Measurements from ENCODE around the gene CDH23.

CDH23 gene

DNA sequence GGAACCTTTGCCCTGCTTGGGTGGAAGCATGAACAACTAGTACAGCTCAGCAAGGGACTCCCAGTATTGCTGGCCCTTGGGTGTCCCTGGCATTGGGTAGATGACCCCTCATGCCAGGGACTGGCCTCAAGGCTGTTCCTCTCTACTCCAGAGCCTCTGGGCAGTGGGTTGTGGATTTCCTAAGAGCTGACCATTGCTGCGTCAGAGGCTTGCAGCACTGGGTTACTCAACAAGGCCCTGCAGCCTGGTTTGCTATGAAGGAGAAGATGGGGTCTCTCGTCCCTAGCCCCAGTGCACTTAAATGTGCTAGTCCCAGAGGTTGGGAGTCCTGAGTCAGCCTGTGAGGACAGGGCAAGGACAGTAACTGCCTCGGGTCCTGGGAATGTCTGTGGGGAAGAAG lies 374.1 kb downstream of the CDH23 start:
- no peak for TF ChIP-seq CTCF (IDR thresholded peaks at IDR 0.05; ENCODE audit: insufficient read depth, low read depth, low read length, missing control alignments)
- DNase-seq (ENCODE audit: low read depth) = no peak
- H3K4me3 ChIP-seq (ENCODE audit: low read length) = no peak overlapping the region

DNA sequence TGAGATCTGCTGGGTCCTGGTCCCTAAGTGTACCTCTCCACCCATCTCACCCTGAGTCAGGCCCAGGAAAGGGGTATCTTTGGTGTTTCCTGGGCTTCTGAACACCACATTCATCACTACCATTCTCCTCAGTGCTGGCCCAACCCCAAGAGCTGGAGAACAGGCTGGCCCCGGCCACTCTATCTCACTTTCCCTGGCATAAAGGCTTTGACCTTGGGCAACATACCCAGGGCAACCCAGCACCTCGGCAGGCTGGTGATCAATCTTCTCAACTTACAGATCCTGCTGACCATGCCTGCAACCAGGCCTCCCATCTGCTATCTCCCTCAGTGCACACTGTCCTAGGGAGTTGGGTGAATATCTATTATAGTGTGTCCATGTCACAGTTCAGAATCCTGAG lies 374.5 kb downstream of the CDH23 start:
- DNase-seq (ENCODE audit: low read depth) = no peak
- no peak overlapping the region for H3K4me3 ChIP-seq (ENCODE audit: low read length)
- no peak for TF ChIP-seq CTCF (IDR thresholded peaks at IDR 0.05; ENCODE audit: insufficient read depth, low read depth, low read length, missing control alignments)

DNA sequence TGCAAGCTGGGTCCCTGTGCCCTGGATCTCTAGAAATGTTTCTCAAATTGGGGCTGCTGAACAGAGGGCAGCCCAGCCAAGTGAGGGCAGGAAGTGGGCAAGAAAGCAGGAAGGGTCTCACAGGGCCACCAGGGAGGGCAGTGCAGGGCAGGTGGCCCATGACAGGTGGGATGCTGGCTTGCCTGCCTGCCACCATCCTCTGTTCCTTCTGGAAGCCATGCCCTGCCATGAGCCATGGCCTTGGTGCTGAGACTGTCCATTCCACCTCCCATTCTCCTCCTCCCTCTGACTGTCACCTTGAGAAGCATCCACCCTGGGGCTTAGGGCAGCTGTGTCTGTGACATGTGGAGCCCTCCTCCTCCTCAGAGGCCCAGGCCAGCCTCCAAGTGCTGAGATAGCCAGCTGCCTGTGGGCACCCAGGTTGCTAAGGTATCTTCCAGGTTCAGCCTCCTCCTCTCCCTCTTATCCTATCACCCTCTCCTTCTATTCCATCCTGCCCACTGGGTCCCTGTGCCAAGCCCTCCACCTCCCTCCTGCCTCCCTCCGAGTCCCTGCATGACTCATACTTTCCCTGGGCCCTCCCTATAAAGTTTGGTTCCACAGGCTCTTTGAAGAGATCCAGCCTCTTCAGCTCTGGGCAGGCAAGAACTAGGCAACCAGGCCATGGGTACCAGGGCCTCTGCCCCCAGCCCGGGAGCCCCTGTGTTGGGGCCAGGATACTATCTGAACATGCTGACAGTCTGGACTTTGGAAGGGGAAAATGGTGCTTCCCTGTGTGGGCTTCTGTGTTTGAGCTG lies 375.3 kb downstream of the CDH23 start:
- no peak overlapping the region for H3K4me3 ChIP-seq (ENCODE audit: low read length)
- peak; percentile 42 for DNase-seq (ENCODE audit: low read depth)
- no peak for TF ChIP-seq CTCF (IDR thresholded peaks at IDR 0.05; ENCODE audit: insufficient read depth, low read depth, low read length, missing control alignments)

- peak overlapping the region; percentile 45 for H3K4me3 ChIP-seq (ENCODE audit: low read length)
- no peak for TF ChIP-seq CTCF (IDR thresholded peaks at IDR 0.05; ENCODE audit: insufficient read depth, low read depth, low read length, missing control alignments)
- DNase-seq (ENCODE audit: low read depth) = no peak
Observed at GRCh38 chr10:71772832-71773220, 376.1 kb downstream of the CDH23 start.

- TF ChIP-seq CTCF (IDR thresholded peaks at IDR 0.05; ENCODE audit: insufficient read depth, low read depth, low read length, missing control alignments) = peak; percentile 45
Observed at GRCh38 chr10:71773221-71773971, 376.7 kb downstream of the CDH23 start, which contains the start of gene VSIR. VSIR (minus strand) TSS chr10:71773520; CDS start chr10:71773439, 81 bp downstream.

DNA sequence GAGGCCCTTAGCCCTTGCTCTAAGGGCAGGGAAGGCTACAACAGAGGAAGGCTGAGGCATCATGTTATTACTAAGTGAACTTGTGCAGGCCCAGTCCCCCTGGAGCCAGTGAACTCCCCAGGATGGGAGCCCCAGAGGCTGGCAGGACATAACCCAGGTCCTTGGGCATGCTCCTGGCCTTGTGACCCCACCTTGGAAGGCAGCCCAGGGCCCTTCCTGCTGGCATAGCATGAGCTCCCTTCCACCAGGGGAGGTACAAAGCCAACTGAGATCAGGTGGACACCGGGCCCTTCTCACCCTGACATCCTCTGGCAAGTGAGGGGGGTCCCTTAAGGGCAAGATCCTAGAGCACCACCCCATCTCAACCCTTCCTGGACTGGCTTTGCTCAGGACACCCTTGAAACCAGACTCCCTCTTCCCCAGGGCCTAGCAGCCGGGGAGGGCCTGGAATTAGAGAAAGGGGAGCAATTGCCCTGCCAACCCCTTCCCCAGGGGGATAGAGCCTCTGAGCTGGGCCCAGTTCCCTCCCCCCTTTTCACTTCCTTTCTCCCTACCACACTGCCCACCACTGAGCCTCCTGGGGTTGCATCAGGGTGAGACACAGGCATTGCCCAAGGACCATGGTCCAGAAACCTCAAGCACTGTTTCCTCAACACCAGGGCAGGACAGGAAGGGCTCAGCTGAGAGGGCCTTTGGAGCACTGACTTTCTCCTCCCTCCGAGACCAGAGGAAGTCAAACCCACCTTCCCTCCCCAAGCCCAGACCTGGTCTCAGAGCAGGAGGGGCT lies 378.4 kb downstream of the CDH23 start:
- TF ChIP-seq CTCF (IDR thresholded peaks at IDR 0.05; ENCODE audit: insufficient read depth, low read depth, low read length, missing control alignments) = no peak
- no peak overlapping the region for H3K4me3 ChIP-seq (ENCODE audit: low read length)
- no peak for DNase-seq (ENCODE audit: low read depth)

More at GRCh38 chr10:71773221-71773971, 376.7 kb downstream of the CDH23 start, which contains the start of gene VSIR:
- peak within 1 kb of the TSS; percentile 45 for H3K4me3 ChIP-seq (ENCODE audit: low read length)
- DNase-seq (ENCODE audit: low read depth) = peak; percentile 86

Data from epithelial cell of esophagus (primary cell).